HG02981 (cell line): ENCODE results near the gene TBC1D24.
"Not testable (repeated sequence)": the region's sequence is repeated elsewhere in the genome, so short reads cannot be mapped to it uniquely, and the experiment has no call there.

ENCODE experiments used
- ATAC-seq: cut with Tn5 transposase; IDR thresholded peaks from one replicate; pipeline ENCODE4 v1.9.1; 2021; ENCODE audit warnings: mild to moderate bottlenecking, moderate library complexity; ENCODE audit not compliant: unreplicated experiment

Gene TBC1D24

DNA sequence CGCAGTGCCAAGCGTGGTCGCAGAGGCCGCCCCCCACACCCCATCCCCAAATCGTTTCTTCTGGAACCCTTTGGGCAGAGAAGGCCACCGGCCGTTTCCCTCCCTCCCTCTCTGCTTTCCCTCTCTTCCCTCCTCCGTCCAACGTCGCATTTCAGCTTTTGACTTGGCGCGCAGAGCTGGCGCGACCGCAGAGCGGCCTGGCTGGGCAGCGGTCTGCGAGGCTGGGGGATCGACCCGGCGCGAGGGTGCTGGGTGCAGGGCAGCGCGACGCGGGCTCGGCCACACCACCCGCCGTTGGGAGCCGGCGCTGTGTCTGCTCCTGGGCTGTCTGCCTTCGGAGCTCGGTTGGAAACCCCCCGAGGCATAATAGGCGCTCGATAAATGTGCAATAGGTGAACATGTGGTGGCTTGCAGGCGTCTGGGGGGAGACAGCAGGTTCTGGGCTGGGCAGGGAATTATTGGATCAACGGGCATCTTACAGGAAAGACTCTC lies 6.6 kb upstream of the TBC1D24 start:
- no peak for ATAC-seq

DNA sequence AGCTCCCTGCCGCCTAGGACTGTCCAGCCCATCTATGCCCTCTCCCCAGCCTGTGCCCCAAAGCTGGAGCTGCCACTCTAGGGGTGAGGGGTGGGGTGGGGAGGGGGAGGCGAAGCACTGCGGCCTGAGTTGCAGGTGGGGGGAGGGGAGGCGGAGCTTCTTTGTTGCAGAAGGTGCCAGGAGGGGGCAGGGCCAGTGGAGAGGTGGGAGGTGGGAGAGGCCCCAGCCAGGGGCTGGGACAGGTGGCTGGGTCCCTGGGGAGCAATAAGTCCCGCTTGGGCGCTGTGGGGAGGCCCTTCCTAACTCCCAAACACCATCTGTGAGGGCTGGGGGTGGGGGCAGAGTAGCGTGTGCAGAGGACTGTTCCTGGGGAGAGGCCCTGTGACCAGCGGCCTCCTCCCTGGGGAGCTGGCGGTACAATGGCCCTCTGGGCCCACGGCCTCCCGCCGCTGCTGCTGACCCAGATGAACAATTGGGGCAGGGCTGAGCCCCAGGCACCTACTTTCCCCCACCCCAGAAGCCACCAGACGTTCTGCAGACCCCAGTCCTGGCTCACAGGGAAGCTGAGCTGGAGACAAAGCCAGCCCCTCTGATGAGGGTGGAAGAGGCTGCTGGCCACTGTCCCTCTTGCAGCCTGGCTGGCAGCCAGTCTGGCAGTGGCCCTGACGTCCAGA lies 6.1 kb upstream of the TBC1D24 start:
- no peak for ATAC-seq

DNA sequence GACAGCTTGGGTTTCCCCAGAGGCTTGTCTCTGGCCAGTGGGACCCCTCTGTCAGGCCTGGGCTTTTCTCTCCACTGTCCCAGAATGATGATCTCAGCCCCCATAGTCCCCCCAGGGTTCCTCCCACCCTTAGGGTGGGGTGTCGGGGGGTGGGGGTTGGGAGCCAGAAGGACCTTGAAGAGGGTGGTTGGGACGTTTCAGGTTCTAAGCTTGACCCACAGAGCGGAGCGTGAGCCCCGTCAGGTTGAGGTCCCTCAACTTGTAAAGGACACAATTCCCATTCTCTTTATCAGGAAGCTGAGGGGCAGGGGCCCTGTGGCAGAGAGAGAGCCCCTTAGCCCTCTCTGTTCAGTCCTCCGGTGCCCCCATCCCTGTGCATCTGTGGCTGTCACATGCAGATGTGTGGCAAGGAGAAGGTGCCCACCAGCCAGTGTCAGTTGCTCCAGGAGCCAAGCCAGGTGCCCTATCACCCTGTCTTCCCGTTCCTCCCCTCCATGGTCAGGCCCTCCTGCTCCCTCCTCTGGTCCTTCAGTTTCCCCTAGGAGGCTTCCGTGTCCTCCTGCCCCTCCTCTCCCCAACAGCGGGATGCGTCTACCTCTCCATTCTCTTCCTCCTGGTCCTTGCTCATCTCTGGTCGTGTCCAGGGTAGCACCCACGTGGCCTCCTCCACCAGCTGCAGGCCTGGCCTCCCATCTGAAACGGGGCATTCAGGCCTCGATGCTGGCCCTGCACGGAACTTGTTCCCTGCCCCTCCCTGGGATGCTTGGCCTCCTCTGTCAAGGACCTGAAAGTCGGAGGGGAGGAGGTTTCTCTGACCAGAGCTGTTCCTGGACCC lies 5.3 kb upstream of the TBC1D24 start:
- no peak for ATAC-seq

DNA sequence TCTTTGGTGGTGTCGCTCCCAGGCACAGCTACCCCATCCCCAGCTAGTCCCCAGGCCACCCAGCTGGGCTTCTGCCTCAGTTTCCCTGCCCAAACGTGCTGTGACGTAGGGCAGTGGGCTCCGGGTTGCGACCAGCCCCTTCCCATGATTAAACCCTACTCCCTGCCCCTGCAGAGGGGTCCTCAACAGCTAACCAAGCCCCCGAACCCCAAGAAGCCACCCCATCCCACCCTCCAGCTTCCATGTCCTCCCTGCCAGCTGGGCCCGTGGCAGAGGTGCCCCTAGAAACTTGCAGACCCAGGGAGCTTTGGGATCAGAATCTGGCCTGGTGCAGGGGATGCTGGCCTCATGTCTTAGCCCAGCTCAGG lies 4.7 kb upstream of the TBC1D24 start:
- ATAC-seq: no peak

DNA sequence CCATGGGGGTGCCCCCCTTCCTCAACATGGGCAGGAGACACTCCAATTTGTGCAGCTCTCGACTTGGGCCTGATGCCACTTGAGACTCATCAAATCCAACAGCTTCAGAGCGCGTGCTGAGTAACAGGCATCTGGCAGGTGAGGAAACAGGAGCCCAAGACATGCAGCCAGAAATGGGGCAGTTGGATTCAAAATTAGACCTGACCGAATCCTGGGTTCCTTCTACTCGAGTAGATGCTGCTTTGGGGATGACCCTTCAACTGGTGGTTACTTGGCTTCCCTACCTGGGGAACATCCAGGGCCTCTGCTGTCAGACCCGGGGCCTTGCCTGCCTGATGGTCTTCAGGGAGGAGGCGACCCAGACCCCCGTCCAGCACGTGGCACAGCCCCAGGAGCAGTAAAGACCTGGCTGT lies 4.3 kb upstream of the TBC1D24 start:
- no peak for ATAC-seq

DNA sequence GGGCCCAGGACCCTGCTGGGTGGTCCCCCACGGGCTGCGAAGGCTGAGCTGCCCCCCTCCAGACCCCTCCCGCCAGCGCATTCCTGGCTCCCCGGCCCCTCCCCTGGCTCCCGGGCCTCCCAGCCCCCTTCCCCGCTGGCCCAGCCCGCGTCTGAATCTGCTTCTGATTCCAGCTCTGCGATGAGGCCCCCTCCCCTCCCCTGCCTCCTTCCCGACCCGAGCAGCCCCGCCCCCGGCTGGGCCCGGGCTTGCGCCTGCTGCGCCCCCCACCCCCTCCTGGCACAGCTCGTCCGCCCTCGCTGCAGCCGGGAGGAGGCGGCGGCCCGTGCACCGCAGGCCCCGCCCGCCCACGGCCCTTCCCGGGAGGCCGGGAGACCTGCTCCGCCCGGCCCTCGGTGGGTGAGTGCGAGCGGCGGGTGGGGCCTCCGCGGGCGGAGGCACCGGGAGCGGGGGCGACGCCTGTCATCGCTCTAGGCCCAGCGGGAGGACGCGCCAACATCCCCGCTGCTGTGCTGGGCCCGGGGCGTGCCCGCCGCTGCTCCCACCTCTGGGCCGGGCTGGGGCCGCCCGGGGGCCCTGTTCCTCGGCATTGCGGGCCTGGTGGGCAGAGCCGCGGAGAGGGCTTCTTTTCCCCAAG lies 3.8 kb upstream of the TBC1D24 start, which contains the start of gene NTN3:
TSS of gene NTN3 (plus strand) at position 282 of the 637 bp plus-strand sequence. CDS start 405 bp downstream, outside the sequence.
- ATAC-seq: no peak

DNA sequence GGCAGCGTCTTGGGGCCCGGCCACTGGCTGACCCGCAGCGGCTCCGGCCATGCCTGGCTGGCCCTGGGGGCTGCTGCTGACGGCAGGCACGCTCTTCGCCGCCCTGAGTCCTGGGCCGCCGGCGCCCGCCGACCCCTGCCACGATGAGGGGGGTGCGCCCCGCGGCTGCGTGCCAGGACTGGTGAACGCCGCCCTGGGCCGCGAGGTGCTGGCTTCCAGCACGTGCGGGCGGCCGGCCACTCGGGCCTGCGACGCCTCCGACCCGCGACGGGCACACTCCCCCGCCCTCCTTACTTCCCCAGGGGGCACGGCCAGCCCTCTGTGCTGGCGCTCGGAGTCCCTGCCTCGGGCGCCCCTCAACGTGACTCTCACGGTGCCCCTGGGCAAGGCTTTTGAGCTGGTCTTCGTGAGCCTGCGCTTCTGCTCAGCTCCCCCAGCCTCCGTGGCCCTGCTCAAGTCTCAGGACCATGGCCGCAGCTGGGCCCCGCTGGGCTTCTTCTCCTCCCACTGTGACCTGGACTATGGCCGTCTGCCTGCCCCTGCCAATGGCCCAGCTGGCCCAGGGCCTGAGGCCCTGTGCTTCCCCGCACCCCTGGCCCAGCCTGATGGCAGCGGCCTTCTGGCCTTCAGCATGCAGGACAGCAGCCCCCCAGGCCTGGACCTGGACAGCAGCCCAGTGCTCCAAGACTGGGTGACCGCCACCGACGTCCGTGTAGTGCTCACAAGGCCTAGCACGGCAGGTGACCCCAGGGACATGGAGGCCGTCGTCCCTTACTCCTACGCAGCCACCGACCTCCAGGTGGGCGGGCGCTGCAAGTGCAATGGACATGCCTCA lies 3.1 kb upstream of the TBC1D24 start:
- ATAC-seq: no peak

DNA sequence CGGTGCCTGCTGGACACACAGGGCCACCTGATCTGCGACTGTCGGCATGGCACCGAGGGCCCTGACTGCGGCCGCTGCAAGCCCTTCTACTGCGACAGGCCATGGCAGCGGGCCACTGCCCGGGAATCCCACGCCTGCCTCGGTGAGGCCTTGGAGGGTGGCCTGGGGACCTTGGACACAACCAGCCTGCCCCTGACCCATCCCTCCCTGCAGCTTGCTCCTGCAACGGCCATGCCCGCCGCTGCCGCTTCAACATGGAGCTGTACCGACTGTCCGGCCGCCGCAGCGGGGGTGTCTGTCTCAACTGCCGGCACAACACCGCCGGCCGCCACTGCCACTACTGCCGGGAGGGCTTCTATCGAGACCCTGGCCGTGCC lies 2.5 kb upstream of the TBC1D24 start:
- ATAC-seq: no peak

DNA sequence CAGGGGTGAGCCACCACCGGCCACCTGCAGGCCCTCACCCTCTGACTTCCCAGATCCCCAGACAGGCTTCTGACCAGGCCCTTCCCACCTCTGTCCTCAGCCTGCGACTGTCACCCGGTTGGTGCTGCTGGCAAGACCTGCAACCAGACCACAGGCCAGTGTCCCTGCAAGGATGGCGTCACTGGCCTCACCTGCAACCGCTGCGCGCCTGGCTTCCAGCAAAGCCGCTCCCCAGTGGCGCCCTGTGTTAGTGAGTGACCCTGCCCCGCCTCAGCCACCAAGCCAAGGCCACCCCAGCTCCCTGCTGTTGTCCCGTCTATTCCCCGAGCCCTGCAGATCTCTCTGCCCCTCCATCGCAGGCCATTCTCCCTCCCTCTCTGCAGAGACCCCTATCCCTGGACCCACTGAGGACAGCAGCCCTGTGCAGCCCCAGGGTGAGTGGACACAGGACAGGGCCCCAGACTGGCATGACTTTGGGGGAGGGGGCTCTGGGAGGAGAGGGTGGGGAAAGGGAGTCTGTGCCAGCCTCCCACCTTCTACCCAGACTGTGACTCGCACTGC lies 2.0 kb upstream of the TBC1D24 start:
- ATAC-seq: no peak

DNA sequence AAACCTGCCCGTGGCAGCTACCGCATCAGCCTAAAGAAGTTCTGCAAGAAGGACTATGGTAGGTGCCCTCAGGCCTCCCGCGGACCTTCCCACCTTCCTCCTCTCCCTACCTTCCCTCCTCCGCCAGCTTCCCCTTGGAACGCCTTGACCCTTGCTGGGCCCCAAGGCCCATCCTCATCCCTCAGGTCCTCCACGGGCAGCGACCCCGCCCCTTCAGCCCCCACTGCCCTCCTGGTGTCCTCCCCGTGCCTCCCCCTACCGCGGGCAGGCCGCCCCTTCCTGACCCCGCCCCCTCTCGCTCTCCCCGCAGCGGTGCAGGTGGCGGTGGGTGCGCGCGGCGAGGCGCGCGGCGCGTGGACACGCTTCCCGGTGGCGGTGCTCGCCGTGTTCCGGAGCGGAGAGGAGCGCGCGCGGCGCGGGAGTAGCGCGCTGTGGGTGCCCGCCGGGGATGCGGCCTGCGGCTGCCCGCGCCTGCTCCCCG lies 1.4 kb upstream of the TBC1D24 start:
- no peak for ATAC-seq

DNA sequence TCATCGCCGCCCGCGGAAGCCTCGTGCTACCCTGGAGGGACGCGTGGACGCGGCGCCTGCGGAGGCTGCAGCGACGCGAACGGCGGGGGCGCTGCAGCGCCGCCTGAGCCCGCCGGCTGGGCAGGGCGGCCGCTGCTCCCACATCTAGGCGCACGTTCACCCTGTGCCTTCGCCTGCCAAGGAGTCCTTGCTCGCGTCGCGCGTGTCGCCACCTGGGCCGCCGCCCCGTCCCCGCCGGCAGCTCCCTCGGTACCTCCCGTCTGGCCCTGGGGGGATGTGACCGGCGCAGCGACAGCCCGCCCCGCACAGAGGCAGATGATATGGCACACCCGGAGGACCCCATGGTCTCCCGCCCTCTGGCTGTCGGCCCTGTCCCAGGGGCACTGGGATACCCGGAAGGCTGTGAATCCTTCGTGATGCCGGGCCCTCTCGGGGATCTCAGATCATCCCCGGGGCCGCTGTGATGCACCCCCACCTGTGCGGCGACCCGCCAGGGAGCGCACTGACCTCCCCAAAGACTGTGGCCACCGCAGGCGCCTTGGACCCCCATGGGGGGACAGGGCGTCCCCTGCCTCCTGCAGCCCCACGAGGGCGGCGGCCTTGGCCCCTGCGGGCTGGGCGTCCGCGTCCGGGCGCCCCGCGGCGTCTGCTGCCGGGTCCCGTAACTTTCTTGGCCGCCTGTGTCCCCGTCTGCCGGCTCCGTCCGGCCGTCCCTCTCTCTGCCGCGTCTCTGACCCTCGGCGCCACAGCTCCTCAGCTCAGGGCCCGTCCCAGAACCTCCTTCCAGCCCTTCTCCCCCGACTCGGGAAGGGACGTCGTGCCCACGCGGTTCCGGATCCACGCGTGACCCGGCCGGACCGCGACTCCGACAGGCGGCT lies 689 bp upstream of the TBC1D24 start:
- ATAC-seq: peak; percentile 9

DNA sequence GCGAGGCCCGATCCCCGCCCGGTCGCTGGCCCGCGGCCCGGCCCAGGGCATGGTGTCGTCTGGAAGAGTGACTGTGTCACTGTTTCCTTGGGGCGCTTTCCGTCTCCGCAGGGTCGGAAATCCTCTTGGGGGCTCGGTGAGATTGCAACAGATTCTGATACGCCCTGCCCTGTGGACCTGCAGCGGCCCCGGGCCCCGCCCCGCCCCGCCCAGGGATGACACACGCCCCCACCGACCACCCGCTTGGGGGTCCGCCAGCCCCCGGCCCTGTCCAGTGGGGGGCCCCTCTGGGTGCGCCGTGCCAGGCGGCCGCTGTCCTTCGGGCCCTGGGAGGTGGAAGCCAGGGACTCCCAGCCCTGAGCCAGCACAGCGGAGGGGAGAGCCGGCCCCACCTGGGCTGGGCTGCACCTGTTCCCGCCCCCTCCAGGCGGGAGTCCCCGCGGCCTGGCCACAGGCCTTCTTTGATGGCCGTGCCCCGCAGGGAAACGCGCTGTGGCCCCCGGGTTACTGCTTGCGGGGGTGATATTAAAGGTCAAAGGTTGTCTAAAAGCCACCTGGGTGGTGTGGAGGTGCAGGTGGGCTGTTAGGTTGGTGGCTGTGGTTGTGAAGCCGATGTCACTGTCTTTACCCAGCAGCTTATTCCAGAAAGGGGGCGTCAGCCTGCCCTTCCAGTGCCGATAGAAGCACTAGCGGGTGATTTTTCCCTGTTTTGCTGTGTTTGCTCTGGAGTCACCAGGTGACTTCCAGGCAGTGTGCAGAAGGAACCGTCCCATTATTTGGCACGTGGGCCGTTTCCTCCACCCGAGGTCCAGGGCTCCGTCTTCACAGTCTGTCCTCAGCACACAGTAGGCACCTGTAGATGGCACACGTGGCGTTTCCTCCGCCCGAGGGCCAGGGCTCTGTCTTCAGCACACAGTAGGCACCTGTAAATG lies 752 bp downstream of the TBC1D24 start:
- ATAC-seq: peak; percentile 17

DNA sequence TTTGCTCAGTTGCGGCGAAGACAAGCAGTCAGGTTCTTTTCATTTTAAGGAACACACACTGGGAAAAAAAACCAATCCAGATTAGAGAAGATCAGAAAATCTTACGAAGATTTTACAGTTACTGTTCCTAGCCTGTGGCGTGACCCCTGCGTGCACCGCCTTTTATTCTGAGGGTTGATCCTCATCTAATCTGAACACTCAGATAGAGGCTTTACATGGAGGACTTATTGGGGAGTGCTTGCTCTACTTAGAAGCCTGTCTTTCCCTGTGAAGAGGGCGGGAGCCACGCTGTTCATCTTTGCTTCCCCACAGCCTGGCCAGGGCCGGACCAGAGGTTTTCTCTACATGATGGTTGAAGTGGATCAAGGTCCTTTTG lies 1.4 kb downstream of the TBC1D24 start:
- ATAC-seq: no peak

DNA sequence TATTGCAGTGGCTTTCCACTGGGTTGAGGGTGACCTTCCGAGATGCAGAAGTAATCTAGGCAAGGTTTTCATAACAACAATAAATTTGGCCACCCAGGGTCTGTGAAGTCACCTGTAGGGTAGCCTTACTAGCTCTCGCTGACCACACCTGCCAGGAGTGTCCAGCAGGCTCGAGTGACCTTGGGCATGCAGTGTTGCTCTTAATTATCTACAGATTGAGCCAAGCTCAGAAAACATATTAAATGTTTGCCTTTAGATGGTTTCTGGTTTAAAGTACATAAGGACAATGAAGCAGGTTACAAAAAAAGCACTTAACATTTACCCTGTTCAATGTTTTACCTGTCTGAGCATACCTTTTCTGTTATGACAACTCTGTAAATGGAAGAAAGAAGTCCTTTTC lies 1.8 kb downstream of the TBC1D24 start:
- ATAC-seq: no peak

DNA sequence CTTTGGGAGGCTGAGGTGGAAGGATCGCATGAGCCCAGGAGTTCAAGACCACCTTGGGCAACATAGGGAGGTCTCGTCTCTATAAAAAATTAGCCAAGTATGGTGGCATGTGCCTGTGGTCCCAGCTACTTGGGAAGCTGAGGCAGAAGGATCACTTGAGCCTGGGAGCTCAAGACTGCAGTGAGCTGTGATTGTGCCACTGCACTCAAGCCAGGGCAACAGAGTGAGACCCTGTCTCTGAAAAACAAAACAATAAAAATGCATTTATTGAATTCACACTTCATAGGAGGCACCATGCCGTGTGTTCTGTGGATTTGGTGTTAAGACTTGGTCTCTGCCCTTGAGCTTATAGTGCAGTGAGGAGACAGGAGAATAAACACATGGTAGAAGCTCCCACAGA lies 2.4 kb downstream of the TBC1D24 start:
- ATAC-seq: no peak

DNA sequence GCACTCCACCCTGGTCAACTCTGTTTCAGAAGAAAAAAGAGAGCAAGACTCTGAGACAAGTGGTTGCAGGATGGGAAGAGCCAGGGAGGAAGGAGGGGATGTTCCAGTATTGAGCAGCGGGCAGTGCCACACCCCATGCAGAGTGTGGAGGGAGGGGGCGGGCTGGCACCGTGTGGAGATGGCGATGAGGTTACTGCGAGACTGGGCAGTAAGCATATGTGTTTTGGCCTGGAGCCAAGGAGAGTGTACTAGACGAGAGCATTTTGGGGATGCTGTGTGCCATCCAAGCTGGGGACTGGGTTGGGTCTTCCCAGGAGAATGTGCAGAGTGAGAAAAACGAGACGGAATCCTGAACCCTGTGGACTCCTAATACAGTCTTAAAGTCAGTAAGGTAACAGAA lies 3.4 kb downstream of the TBC1D24 start:
- no peak for ATAC-seq

DNA sequence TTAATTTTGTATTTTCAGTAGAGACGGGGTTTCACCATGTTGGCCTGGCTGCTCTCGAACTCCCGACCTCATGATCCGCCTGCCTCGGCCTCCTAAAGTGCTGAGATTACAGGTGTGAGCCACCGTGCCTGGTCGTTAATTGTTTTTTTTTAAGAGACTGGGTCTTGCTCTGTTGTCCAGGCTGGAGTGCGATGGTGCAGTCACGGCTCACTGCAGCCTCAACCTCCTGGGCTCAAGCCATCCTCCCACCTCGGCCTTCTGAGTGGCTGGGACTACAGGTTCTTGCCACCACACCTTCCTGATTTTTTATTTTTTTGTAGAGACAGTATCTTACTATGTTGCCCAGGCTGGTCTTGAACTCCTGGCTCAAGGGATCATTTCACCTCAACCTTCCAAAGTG lies 5.1 kb downstream of the TBC1D24 start:
- ATAC-seq: not testable (repeated sequence)

DNA sequence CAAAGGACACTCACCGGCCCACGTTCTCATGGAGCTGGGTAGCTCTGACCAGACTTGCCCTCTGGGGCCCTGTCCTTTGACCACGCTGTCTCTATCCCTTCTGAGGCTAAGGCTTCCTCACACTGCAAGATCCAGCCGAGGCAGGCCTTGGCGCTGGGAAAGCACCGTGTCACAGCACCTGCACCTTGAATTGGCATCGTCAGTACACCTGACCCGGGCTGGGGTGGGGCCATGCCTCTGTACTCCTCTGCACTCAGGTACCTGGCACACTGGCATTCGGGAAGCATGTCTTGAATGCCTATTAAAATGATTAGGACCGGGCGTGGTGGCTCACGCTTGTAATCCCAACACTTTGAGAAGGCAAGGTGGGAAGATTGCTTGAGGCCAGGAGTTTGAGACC lies 6.0 kb downstream of the TBC1D24 start:
- no peak for ATAC-seq
